Measurements from ENCODE around the gene ARRDC1.

Gene ARRDC1

GRCh38 chr9:137642118-137642601, 36.7 kb downstream of the ARRDC1 start:
- no peak for DNase-seq

- no peak for DNase-seq
Observed at GRCh38 chr9:137642892-137643291, 37.4 kb downstream of the ARRDC1 start.

- no peak for DNase-seq
Observed at GRCh38 chr9:137643921-137644320, 38.4 kb downstream of the ARRDC1 start.

- no peak for DNase-seq
Observed at GRCh38 chr9:137645211-137645610, 39.7 kb downstream of the ARRDC1 start.

DNA sequence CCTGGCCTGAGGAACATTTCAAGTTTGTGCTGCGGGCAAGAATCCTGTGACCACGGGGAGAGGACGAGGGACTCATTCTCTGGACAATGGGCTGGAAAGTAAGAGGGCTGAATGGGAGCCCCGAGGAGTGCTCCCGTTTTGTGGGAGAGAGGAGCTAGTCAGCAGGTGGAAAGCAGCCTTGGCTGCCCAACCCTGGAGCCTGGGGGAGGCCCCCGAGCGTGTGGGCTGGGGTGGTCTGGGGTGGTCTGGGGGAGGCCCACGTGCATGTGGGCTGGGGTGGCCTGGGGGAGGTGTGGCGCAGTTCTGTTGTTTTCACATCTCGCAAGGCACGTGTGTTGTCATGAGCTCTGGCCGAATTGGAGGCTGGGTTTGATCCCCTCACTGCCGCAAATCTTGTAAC, 40.9 kb downstream of the ARRDC1 start:
- DNase-seq = no peak

- DNase-seq = no peak
Observed at GRCh38 chr9:137647096-137647714, 41.7 kb downstream of the ARRDC1 start.

DNA sequence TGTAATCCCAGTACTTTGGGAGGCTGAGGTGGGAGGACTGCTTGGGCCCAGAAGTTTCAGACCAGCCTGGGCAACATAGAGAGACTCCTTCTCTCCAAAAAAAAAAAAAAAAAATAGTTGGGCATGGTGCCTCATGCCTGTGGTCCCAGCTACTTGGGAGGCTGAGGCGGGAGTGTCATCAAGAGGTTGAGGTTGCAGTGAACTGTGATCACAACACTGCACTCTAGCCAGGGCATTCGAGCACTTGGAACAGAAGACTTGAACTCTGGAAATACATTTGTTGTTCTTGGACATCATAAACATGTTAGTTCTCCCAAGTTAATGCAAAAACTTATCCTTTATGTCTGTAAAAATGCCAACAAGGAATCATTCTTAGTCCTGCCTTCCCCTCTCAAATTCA, 42.9 kb downstream of the ARRDC1 start:
- no peak for DNase-seq

DNA sequence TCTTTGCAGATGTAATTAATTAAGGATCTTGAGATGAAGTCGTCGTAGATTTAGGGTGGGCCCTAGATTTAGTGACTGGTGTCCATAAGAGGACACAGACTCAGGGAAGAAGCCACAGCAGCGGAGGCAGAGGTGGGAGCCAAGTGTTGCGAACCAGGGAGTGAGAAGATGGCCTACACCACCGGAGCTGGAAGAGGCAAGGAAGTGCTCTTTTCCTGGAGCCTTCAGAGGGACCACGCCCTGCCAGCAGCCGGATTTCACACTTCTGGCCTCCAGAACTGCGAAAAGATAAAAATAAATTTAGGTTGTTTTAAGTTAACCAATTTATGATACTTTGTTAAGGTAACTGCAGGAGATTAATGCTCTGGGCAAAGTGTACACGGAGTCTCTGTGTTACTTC, 44.1 kb downstream of the ARRDC1 start:
- no peak for DNase-seq

DNA sequence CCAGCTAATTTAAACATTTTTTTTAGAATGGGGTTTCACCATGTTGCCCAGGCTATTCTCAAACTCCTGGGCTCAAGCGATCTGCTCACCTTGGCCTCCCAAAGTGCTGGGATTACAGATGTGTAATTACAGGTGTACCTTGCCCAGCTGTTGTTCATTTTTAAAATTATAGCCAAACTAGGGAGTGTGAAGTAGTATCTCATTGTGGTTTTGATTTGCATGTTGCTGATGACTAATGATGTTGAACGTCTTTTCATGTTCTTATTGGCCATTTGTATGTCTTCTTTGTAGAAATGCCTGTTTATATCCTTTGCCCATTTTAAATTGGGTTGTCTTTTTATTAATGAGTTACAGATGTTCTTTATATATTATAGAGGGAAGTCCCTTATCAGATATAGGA, 44.8 kb downstream of the ARRDC1 start:
- no peak for DNase-seq

DNA sequence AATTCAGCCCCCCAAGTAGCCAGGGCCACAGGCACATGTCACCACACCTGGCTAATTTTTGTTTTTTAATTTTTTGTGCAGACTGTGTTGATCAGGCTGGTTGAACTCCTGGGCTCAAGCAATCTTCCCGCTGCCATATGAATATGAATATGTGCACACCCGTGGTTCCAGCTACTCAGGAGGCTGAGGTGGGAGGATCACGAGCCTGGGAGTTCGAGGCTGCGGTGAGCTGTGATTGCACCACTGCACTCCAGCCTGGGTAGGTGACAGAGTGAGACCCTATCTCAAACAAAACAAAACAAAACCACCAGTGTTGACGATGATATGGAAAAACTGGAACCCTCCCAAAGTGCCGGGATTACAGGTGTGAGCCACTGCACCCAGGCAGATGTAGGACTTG, 45.3 kb downstream of the ARRDC1 start:
- DNase-seq = no peak

DNA sequence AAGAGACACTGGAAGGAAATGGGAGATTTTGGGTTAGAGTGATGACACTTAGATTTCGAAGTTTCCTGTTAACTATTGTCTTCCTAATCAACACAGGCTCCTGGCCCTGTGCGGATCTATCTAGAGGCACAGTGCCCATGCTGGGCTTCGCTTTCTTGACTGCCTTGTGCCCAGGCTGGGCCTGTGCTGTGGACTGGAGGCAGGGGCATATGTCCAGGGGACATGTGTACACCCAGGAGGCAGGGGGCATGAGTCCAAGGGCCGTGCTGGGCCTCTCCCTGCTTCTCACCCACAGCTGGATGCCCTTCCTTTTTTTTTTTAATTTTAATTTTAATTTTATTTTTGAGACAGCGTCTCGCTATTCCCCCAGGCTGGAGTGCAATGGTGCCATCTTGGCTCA, 50.9 kb downstream of the ARRDC1 start:
- DNase-seq = no peak

- no peak for DNase-seq
Observed at GRCh38 chr9:137657606-137658005, 52.1 kb downstream of the ARRDC1 start.

GRCh38 chr9:137658781-137659180, 53.3 kb downstream of the ARRDC1 start:
- DNase-seq = no peak

GRCh38 chr9:137660144-137660543, 54.7 kb downstream of the ARRDC1 start:
- no peak for DNase-seq

DNA sequence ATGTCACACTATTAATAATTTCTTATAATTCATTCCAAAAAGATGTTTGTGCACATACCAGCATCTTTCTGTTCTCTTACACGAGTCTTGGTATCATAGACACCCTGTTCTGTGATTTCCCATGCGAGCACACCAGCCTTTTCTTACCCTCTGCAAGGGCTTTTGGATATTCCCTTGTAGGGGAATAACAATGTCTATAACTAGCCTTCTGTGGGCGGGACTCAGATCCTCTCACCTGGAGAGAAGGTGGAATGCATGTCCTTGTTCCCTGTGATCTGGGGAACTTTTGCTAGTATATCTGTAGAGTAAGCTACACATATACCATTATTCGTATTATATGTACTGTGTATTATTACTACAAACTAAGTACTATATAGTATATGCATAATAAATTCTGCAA, 58.1 kb downstream of the ARRDC1 start:
- DNase-seq = no peak

- DNase-seq = no peak
Observed at GRCh38 chr9:137664676-137665075, 59.2 kb downstream of the ARRDC1 start.

Data from NCI-H524 treated with DMSO at 0.1 percent for 48 hours (cell line).